DOHH2 (cell line): ENCODE data around the gene ENC1.

Experiments used
- H3F3A ChIP-seq: fragments of 200-600 bp; sonication (generic), shearing (Covaris generic); 2 replicates; pipeline ENCODE4 v1.6.0; 2016; ENCODE audit warnings: antibody characterized with exemption, mild to moderate bottlenecking; ENCODE audit not compliant: control insufficient read depth, insufficient read depth
- H3K27ac ChIP-seq: fragments of 200-600 bp; sonication (generic); 2 replicates; pipeline ENCODE4 v1.5.1; 2014; ENCODE audit warnings: low read depth, mild to moderate bottlenecking, low read length, moderate library complexity
- H3K27me3 ChIP-seq: fragments of 200-600 bp; sonication (generic); 2 replicates; pipeline ENCODE4 v1.6.1; 2014; ENCODE audit warnings: mild to moderate bottlenecking, low read length, mixed read lengths; ENCODE audit not compliant: control insufficient read depth
- H3K36me3 ChIP-seq: fragments of 200-600 bp; sonication (generic); 2 replicates; pipeline ENCODE4 v1.6.1; 2014; ENCODE audit warnings: mild to moderate bottlenecking, low read length, moderate library complexity, mixed read lengths; ENCODE audit not compliant: control insufficient read depth
- H3K4me1 ChIP-seq: fragments of 200-600 bp; sonication (generic); 2 replicates; pipeline ENCODE4 v1.6.1; 2014; ENCODE audit warnings: mild to moderate bottlenecking, low read length, mixed read lengths; ENCODE audit not compliant: control insufficient read depth
- H3K4me2 ChIP-seq: fragments of 200-600 bp; sonication (generic); 2 replicates; pipeline ENCODE4 v1.6.0; 2014; ENCODE audit warnings: mild to moderate bottlenecking, low read length, moderate library complexity
- H3K4me3 ChIP-seq: fragments of 200-600 bp; sonication (generic); 2 replicates; pipeline ENCODE4 v1.5.1; 2014; ENCODE audit warnings: mild to moderate bottlenecking, low read length, mixed read lengths
- H3K79me2 ChIP-seq: fragments of 200-600 bp; sonication (generic); 2 replicates; pipeline ENCODE4 v1.6.1; 2014; ENCODE audit warnings: mild to moderate bottlenecking, low read length, mixed read lengths; ENCODE audit not compliant: control insufficient read depth
- H3K9me2 ChIP-seq: fragments of 200-600 bp; sonication (generic); replicated peaks from 2 replicates; pipeline ENCODE4 v1.6.1; 2014; ENCODE audit warnings: mild to moderate bottlenecking, low read length, mixed read lengths; ENCODE audit not compliant: control insufficient read depth
- H3K9me3 ChIP-seq: fragments of 200-600 bp; sonication (generic); 2 replicates; pipeline ENCODE4 v1.6.1; 2014; ENCODE audit warnings: antibody characterized with exemption, low read length, mixed read lengths; ENCODE audit not compliant: control insufficient read depth, insufficient read depth
- H4K20me1 ChIP-seq: fragments of 200-600 bp; sonication (generic); 2 replicates; pipeline ENCODE4 v1.6.0; 2014; ENCODE audit warnings: low read depth, mild to moderate bottlenecking, antibody characterized with exemption, low read length, moderate library complexity; ENCODE audit not compliant: control insufficient read depth, insufficient read depth
- CTCF ChIP-seq: fragments of 200-600 bp; sonication (generic); IDR thresholded peaks from one replicate; pipeline ENCODE4 v1.5.1; 2014; ENCODE audit warnings: antibody characterized with exemption, mild to moderate bottlenecking, low read depth, low read length; ENCODE audit not compliant: poor library complexity, severe bottlenecking
- EZH2phosphoT487 ChIP-seq: fragments of 200-600 bp; sonication (generic); IDR thresholded peaks from 2 replicates; pipeline ENCODE4 v1.6.1; 2017; ENCODE audit warnings: borderline replicate concordance, mild to moderate bottlenecking, antibody characterized with exemption, low read length, moderate library complexity, mixed read lengths

Gene ENC1

GRCh38 chr5:74669821-74670220 lies 29.3 kb upstream of the ENC1 start:
- no peaks in the 10 kb centered on the region for H3K9me2 ChIP-seq
- no peak overlapping the region for H3K4me3 ChIP-seq
- H3K27me3 ChIP-seq, result no peaks in the 10 kb centered on the region; the same call in 1 of the 2 replicates
- no peaks in the 10 kb centered on the region for H3K4me1 ChIP-seq
- H3K79me2 ChIP-seq, result no peaks in the 10 kb centered on the region
- TF ChIP-seq EZH2phosphoT487, result no peak
- no peak for TF ChIP-seq CTCF
- no peaks in the 10 kb centered on the region for H3K36me3 ChIP-seq
- no peaks in the 10 kb centered on the region for H3F3A ChIP-seq
- H3K4me2 ChIP-seq, result no peak overlapping the region
- H3K27ac ChIP-seq, result no peak overlapping the region
- H4K20me1 ChIP-seq, result no peaks in the 10 kb centered on the region
- H3K9me3 ChIP-seq, result peaks cover 15% of the 10 kb centered on the region; the same call in 1 of the 2 replicates

- TF ChIP-seq CTCF (no peak), EZH2phosphoT487 (no peak)
- H3K4me2 ChIP-seq, result no peak overlapping the region
- no peaks in the 10 kb centered on the region for H3K9me2 ChIP-seq
- H3F3A ChIP-seq, result no peaks in the 10 kb centered on the region
- no peaks in the 10 kb centered on the region for H3K36me3 ChIP-seq
- H3K27me3 ChIP-seq, result no peaks in the 10 kb centered on the region
- H3K79me2 ChIP-seq, result no peaks in the 10 kb centered on the region
- no peak overlapping the region for H3K4me3 ChIP-seq
- no peaks in the 10 kb centered on the region for H3K4me1 ChIP-seq
- H3K27ac ChIP-seq, result no peak overlapping the region
- no peaks in the 10 kb centered on the region for H4K20me1 ChIP-seq
- peaks cover 15% of the 10 kb centered on the region; the same call in 1 of the 2 replicates for H3K9me3 ChIP-seq
These were observed 26.9 kb upstream of the ENC1 start for GRCh38 chr5:74667396-74667795.

GRCh38 chr5:74665816-74666215 lies 25.3 kb upstream of the ENC1 start:
- no peaks in the 10 kb centered on the region for H3K4me1 ChIP-seq
- TF ChIP-seq CTCF, result no peak
- TF ChIP-seq EZH2phosphoT487, result no peak
- H3K9me2 ChIP-seq, result no peaks in the 10 kb centered on the region
- no peaks in the 10 kb centered on the region for H4K20me1 ChIP-seq
- no peak overlapping the region for H3K4me3 ChIP-seq
- H3F3A ChIP-seq, result no peaks in the 10 kb centered on the region
- no peak overlapping the region for H3K4me2 ChIP-seq
- H3K36me3 ChIP-seq, result no peaks in the 10 kb centered on the region
- H3K27me3 ChIP-seq, result no peaks in the 10 kb centered on the region
- H3K9me3 ChIP-seq, result peaks cover 15% of the 10 kb centered on the region; the same call in 1 of the 2 replicates
- H3K79me2 ChIP-seq, result no peaks in the 10 kb centered on the region
- H3K27ac ChIP-seq, result no peak overlapping the region

- TF ChIP-seq EZH2phosphoT487 (no peak), CTCF (no peak)
- no peaks in the 10 kb centered on the region for H3F3A ChIP-seq
- H3K36me3 ChIP-seq, result no peaks in the 10 kb centered on the region
- H4K20me1 ChIP-seq, result no peaks in the 10 kb centered on the region
- H3K4me2 ChIP-seq, result no peak overlapping the region
- no peaks in the 10 kb centered on the region for H3K79me2 ChIP-seq
- peaks cover 3% of the 10 kb centered on the region for H3K27me3 ChIP-seq
- H3K27ac ChIP-seq, result no peak overlapping the region
- no peak overlapping the region for H3K4me3 ChIP-seq
- H3K9me2 ChIP-seq, result no peaks in the 10 kb centered on the region
- no peaks in the 10 kb centered on the region for H3K4me1 ChIP-seq
- peaks cover 11% of the 10 kb centered on the region; the same call in 1 of the 2 replicates for H3K9me3 ChIP-seq
These were observed 24.7 kb upstream of the ENC1 start for GRCh38 chr5:74665273-74665672.
